GM18861 (cell line): ENCODE data around the gene CHST8.
A peak's percentile ranks its signal among the peaks of the same experiment; 100 is the strongest.

Experiments
- ATAC-seq: cut with Tn5 transposase; IDR thresholded peaks from one replicate; pipeline ENCODE4 v1.9.1; 2021; ENCODE audit not compliant: unreplicated experiment

The CHST8 gene

DNA sequence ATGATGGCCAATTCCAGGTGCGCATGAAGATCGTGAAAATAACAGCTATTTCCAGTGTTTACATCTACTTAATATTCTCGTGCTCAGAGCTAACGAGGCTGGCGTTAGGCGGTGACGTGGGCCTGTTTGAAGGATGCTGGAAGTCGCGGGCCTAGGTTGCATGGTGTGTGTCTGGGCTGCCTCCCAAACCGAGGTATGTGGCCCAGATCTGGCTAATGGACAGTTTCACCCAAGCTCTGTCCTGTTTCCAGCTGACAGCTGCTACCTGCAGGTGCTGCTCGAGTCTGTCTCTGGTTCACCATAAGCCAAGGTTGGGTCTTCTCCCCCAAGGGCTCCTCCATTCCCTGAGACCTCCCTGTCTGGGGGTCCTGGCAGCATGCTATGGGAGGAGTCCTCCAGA lies 134.4 kb downstream of the CHST8 start:
- no peak for ATAC-seq

GRCh38 chr19:33758541-33759013 lies 136.8 kb downstream of the CHST8 start:
- no peak for ATAC-seq

- no peak for ATAC-seq
Observed at GRCh38 chr19:33759356-33759755, 137.6 kb downstream of the CHST8 start.

DNA sequence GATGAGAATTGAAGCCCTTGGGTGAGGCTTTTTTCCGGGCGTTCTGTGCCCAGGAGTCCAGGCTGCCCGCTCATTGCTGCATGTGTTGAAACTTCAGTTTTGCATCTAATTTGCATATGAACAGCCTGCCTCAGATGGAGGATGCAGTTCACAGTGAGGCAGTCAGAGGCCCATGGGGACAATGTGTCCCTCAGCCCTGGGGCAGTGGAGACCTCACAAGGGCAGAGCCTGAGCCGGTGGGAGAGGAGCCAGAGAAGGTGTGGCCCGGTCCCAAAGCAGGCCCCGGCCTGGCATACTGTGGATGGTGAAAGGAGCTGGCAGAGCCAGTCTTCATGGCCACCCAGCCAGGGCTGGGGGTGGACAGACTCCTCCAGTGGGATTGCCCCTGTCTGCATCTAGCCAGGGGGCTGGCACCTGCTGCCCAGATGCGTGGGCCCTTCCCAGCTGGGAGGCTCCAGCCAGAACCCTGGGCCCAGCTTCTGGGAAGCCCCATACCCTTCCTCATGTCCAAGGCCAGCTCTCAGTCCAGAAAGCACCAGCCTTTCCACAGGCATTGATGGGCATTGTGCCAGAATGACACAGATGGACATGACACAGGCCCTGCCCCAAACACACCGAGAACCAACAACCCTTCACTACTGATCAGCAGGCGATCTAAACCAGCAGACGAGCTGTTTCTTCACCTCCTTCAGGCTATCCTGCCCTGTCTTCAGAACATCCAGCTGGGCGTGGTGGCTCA lies 142.0 kb downstream of the CHST8 start:
- no peak for ATAC-seq

- no peak for ATAC-seq
Observed at GRCh38 chr19:33766623-33767022, 144.9 kb downstream of the CHST8 start.

DNA sequence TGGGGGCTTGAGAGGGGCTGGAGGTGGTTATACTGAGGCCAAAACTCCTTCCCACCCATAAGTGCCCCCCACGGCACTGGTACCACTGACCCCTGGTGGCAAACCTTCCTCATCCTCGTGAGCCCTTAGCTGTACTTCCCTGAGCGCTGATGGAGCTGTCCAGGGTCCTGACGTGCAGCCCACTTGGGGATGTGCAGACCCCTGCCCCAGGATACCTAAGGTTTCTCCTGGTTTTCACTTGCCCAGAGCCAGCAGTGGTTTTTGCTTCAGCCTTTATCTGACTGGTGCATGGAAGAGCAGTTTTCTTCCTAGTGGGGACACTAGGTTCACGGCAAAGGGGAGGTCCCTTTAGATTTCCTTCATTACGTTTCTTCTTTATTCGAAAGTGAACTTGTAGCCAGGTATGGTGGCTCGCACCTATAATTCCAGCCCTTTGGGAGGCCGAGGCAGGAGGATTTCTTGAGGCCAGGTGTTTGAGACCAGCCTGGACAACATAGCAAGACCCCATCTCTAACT lies 146.2 kb downstream of the CHST8 start:
- no peak for ATAC-seq

DNA sequence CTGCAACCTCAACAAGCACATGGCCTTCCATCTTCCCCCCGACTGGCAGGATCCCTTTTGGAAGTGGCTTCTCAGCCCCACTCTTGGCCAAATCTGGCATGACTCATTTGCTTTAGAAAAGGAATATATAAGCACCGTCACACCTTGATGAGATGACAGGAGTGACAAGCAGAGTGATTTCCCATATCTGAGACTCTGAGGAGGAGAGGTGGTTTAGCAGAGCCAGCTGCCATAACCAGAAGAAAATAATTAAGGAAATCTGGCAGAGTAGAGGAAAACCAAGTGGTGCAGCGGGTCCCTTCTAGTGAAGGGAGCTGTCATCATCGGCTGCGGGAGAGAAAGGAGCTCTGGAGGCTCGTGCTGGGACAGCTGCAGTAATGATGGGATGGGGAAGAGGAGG lies 147.5 kb downstream of the CHST8 start:
- ATAC-seq: no peak

GRCh38 chr19:33770107-33770506 lies 148.4 kb downstream of the CHST8 start:
- no peak for ATAC-seq

GRCh38 chr19:33771384-33772101 lies 149.8 kb downstream of the CHST8 start:
- ATAC-seq: no peak

GRCh38 chr19:33772102-33772857 lies 150.5 kb downstream of the CHST8 start:
- ATAC-seq: no peak

DNA sequence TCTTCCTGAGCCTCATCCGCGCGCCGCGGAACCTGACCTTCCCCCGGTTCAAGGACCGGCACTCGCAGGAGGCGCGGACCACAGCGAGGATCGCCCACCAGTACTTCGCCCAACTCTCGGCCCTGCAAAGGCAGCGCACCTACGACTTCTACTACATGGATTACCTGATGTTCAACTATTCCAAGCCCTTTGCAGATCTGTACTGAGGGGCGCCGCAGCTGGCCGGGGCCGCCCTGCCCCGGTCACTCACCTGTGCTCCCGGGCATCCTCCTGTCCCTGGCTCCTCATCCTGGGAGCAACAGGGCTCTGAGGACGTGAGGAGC lies 151.1 kb downstream of the CHST8 start:
- no peak for ATAC-seq

- ATAC-seq: no peak
Observed at GRCh38 chr19:33773704-33774624, 152.2 kb downstream of the CHST8 start.

GRCh38 chr19:33774751-33775150 lies 153.0 kb downstream of the CHST8 start:
- no peak for ATAC-seq

- no peak for ATAC-seq
Observed at GRCh38 chr19:33775731-33776487, 154.2 kb downstream of the CHST8 start.

DNA sequence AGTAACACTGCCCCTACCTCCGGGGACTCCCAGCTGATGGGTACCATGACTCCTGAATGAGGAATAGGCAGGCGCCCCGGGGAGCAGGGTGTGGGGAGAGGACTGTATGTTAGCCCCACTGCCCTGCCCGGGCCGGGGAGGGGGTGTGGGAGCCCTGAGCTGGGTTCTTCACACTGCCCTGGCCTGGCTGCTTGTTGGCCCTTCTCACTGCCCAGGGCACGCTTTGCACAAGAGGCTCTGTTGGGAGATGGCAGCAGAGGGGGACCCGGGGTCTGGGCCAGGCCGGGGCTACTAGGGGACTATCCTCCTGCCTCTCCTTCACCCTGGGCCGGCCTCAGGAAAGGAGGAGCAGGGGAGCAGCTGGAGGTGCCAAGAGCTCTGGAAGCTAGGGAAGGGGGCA lies 155.6 kb downstream of the CHST8 start:
- no peak for ATAC-seq

GRCh38 chr19:33777753-33778088 lies 156.0 kb downstream of the CHST8 start:
- ATAC-seq: no peak

GRCh38 chr19:33778089-33778791 lies 156.5 kb downstream of the CHST8 start:
- peak; percentile 72 for ATAC-seq

DNA sequence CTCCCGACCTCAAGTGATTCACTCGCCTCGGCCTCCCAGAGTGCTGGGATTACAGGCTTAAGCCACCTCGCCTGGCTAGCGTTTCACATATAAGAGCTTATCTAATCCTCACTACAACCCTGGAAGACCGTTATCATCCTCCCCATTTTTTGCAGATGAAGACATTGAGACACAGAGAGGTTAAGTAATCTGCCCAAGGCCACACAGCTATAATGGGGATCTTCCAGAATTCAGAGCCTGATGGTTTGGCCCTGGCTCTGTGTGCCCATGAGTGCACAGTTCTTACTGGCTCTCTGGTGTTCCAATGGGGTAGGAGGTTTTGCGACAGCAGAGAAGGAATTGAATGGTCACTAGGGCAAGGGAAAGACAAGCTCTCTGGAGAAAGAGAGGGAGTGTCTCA lies 158.1 kb downstream of the CHST8 start:
- no peak for ATAC-seq

- no peak for ATAC-seq
Observed at GRCh38 chr19:33780251-33780650, 158.5 kb downstream of the CHST8 start.
